Measurements from ENCODE around the gene SEC14L5.

DNA sequence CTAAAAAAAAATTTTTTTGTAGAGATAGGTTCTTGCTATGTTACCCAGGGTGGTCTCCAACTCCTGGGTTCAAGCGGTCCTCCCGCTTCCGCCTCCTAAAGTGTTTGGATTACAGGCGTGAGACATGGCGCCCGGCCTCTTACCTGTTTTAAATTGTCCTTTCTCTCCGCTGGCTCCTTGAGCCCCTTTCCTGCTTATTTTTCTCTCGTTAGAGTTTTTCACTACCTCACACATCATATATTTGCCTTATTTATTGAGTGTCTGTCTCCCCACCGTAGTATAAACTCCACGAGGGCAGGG is 760 bp upstream of the SEC14L5 start:
- no peak for TF ChIP-seq LEF1 (IDR thresholded peaks at IDR 0.05; ENCODE audit: borderline replicate concordance)
- TF ChIP-seq FOXM1 (IDR thresholded peaks at IDR 0.05; ENCODE audit: borderline replicate concordance) = no peak
- TF ChIP-seq BHLHE40 (IDR thresholded peaks at IDR 0.05; ENCODE audit: borderline replicate concordance) = no peak
- no peak for TF ChIP-seq ELF4 (IDR thresholded peaks at IDR 0.05)
- no peak for TF ChIP-seq ARNT (IDR thresholded peaks at IDR 0.05)
- no peak for TF ChIP-seq HDGF (IDR thresholded peaks at IDR 0.05; ENCODE audit: borderline replicate concordance)
- TF ChIP-seq ZNF384 (IDR thresholded peaks at IDR 0.05) = no peak
